GM15510 (cell line): ENCODE data around the gene OR2AG1.

ENCODE experiments used
- POLR2A ChIP-seq: IDR thresholded peaks from 3 replicates; pipeline ENCODE4 v1.6.1; 2011; ENCODE audit warnings: borderline replicate concordance; ENCODE audit not compliant: insufficient read length; ENCODE audit errors: extremely low read depth

OR2AG1 gene

GRCh38 chr11:6825231-6825744, 42.5 kb downstream of the OR2AG1 start:
- TF ChIP-seq POLR2A = no peak

- TF ChIP-seq POLR2A = no peak
Measured at GRCh38 chr11:6828103-6828502, 45.3 kb downstream of the OR2AG1 start.

GRCh38 chr11:6833356-6833755, 50.5 kb downstream of the OR2AG1 start:
- TF ChIP-seq POLR2A = no peak

GRCh38 chr11:6834021-6834420, 51.2 kb downstream of the OR2AG1 start:
- no peak for TF ChIP-seq POLR2A
